RWPE2 (cell line): Measurements from ENCODE around the gene ABL2.
"Not testable (repeated sequence)": the region's sequence is repeated elsewhere in the genome, so short reads cannot be mapped to it uniquely, and the experiment has no call there.

ENCODE experiments used
- ATAC-seq: fragments of 200-7000 bp; cut with Tn5 transposase; 3 replicates; pipeline ENCODE4 v1.9.1; 2021; ENCODE audit warnings: low read depth
- DNase-seq: peaks from one replicate; pipeline ENCODE4 v3.0.0-alpha.2; 2020; ENCODE audit warnings: low spot score
- H3K27ac ChIP-seq: fragments of 450-650 bp; 2 replicates; pipeline ENCODE4 v1.5.1; 2017; ENCODE audit warnings: mild to moderate bottlenecking; ENCODE audit not compliant: poor library complexity, severe bottlenecking
- H3K27me3 ChIP-seq: fragments of 250-450 bp; sonication (Bioruptor Pico); 2 replicates; pipeline ENCODE4 v1.5.1; 2021; ENCODE audit warnings: mild to moderate bottlenecking, moderate library complexity; ENCODE audit not compliant: insufficient read depth, poor library complexity, severe bottlenecking
- H3K36me3 ChIP-seq: fragments of 250-450 bp; sonication (Bioruptor Pico); 2 replicates; pipeline ENCODE4 v1.5.1; 2020; ENCODE audit warnings: low read depth, mild to moderate bottlenecking, moderate library complexity
- H3K4me1 ChIP-seq: fragments of 250-450 bp; sonication (Bioruptor Pico); 2 replicates; pipeline ENCODE4 v1.5.1; 2021; ENCODE audit warnings: mild to moderate bottlenecking, moderate library complexity; ENCODE audit not compliant: insufficient read depth, poor library complexity, severe bottlenecking
- H3K4me3 ChIP-seq: fragments of 250-450 bp; sonication (Bioruptor Pico); 2 replicates; pipeline ENCODE4 v1.5.1; 2021; ENCODE audit warnings: mild to moderate bottlenecking, moderate library complexity; ENCODE audit not compliant: severe bottlenecking
- H3K9me3 ChIP-seq: fragments of 250-450 bp; sonication (Bioruptor Pico); 2 replicates; pipeline ENCODE4 v1.5.1; 2021; ENCODE audit warnings: mild to moderate bottlenecking, moderate library complexity; ENCODE audit not compliant: severe bottlenecking
- CTCF ChIP-seq: fragments of 450-650 bp; IDR thresholded peaks from one replicate; pipeline ENCODE4 v1.5.1; 2017; ENCODE audit warnings: mild to moderate bottlenecking, moderate library complexity; ENCODE audit not compliant: poor library complexity, severe bottlenecking

ABL2 gene

GRCh38 chr1:179231923-179232322 lies 2.4 kb upstream of the ABL2 start:
- Histone ChIP-seq H3K9me3 (peaks cover 6% of the 10 kb centered on the region), H3K36me3 (peaks cover 7% of the 10 kb centered on the region; the same call in 1 of the 2 replicates), H3K4me3 (no peak overlapping the region), H3K27ac (peak overlapping the region; percentile 85), H3K27me3 (no peaks in the 10 kb centered on the region), H3K4me1 (peaks cover 32% of the 10 kb centered on the region)
- TF ChIP-seq CTCF: no peak
- ATAC-seq: peak; percentile 24; the same call in 2 of the 3 replicates
- no peak for DNase-seq

GRCh38 chr1:179230721-179231120 lies 1.2 kb upstream of the ABL2 start:
- H3K4me3 ChIP-seq: no peak overlapping the region
- H3K4me1 ChIP-seq: peaks cover 32% of the 10 kb centered on the region
- no peaks in the 10 kb centered on the region for H3K27me3 ChIP-seq
- no peak for DNase-seq
- H3K9me3 ChIP-seq: peaks cover 6% of the 10 kb centered on the region
- peaks cover 7% of the 10 kb centered on the region; the same call in 1 of the 2 replicates for H3K36me3 ChIP-seq
- ATAC-seq: no peak
- TF ChIP-seq CTCF: no peak
- H3K27ac ChIP-seq: peak overlapping the region; percentile 85

GRCh38 chr1:179230251-179230650 lies 774 bp upstream of the ABL2 start:
- peaks cover 32% of the 10 kb centered on the region for H3K4me1 ChIP-seq
- H3K27ac ChIP-seq: peak overlapping the region; percentile 85
- ATAC-seq: peak; percentile 63
- H3K27me3 ChIP-seq: no peaks in the 10 kb centered on the region
- DNase-seq: no peak
- peaks cover 7% of the 10 kb centered on the region; the same call in 1 of the 2 replicates for H3K36me3 ChIP-seq
- H3K4me3 ChIP-seq: peak overlapping the region; percentile 99
- TF ChIP-seq CTCF: no peak
- H3K9me3 ChIP-seq: peaks cover 6% of the 10 kb centered on the region

- peak; percentile 35 for ATAC-seq
- Histone ChIP-seq H3K4me3 (peak overlapping the region; percentile 99), H3K4me1 (peaks cover 21% of the 10 kb centered on the region), H3K27ac (peak overlapping the region; percentile 85), H3K36me3 (peaks cover 12% of the 10 kb centered on the region; the same call in 1 of the 2 replicates), H3K27me3 (no peaks in the 10 kb centered on the region), H3K9me3 (peaks cover 5% of the 10 kb centered on the region)
- peak; percentile 63 for DNase-seq
- no peak for TF ChIP-seq CTCF
These were observed 679 bp downstream of the ABL2 start for GRCh38 chr1:179228783-179229213.

GRCh38 chr1:179226738-179227137 lies 2.7 kb downstream of the ABL2 start:
- Histone ChIP-seq H3K27me3 (no peaks in the 10 kb centered on the region), H3K9me3 (no peaks in the 10 kb centered on the region), H3K4me3 (no peak overlapping the region), H3K27ac (no peak overlapping the region), H3K4me1 (peaks cover 13% of the 10 kb centered on the region), H3K36me3 (peaks cover 12% of the 10 kb centered on the region; the same call in 1 of the 2 replicates)
- ATAC-seq (no peak), DNase-seq (no peak)
- no peak for TF ChIP-seq CTCF

GRCh38 chr1:179224466-179224865 lies 5.0 kb downstream of the ABL2 start:
- not testable (repeated sequence) for H3K27me3 ChIP-seq, DNase-seq, ATAC-seq, H3K9me3 ChIP-seq, H3K27ac ChIP-seq, H3K4me3 ChIP-seq, H3K4me1 ChIP-seq
- H3K36me3 ChIP-seq: peaks cover 24% of the 10 kb centered on the region

GRCh38 chr1:179221121-179221520 lies 8.4 kb downstream of the ABL2 start:
- not testable (repeated sequence) for DNase-seq, ATAC-seq, H3K4me3 ChIP-seq, H3K27me3 ChIP-seq, H3K4me1 ChIP-seq, H3K9me3 ChIP-seq, H3K27ac ChIP-seq
- H3K36me3 ChIP-seq: peaks cover 30% of the 10 kb centered on the region
